Measurements from ENCODE around the gene LRCH4. TPM values are rescaled to one million over a fixed set of nuclear protein-coding genes. Genes with fewer than 3 reads are reported as not detected.

Gene LRCH4
- total and polyA plus RNA-seq, 9 of the 15 experiments (the other 6 are each of a cell fraction or from before 2014, with no cell fraction given) = 0.06 to 63.3 (median 15.0) TPM

DNA sequence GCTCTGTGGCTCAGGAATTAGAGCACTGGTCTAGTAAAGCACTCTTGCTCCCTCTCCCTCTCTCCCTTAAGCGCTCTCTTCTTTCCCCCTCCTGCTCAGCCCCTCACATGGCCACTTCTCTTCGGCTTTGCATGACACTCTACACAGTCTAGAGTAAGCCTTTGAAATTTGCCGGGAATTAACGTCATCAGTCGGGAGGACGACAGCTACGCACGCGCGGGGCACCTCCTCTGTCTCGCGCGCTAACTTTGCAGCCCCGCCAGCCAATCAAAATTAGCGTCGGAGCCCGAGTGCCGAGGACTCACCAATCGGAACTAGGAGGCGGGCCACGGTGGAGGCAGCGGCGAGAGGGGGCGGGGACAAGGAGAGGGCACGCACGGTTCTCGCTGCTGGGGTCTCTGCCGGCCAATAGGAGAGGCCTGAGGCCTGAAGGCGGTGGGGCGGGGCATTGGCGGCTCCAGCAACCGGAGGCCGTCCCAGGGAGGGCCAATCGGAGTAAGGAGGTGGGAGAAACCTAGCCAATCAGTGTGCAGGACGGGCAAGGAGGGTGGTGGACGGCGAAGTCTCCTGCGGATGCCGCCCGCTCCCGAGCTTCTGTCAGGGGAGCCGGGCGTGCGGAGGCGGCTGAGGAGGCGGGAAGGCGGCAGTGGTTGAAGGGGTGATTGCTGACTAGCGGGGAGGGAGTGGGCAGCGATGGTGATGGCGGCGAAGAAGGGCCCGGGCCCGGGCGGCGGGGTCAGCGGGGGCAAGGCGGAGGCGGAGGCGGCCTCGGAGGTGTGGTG lies 47.1 kb downstream of the LRCH4 start, which contains the start of gene AGFG2 (continued):
- TF ChIP-seq, protein P1, sequence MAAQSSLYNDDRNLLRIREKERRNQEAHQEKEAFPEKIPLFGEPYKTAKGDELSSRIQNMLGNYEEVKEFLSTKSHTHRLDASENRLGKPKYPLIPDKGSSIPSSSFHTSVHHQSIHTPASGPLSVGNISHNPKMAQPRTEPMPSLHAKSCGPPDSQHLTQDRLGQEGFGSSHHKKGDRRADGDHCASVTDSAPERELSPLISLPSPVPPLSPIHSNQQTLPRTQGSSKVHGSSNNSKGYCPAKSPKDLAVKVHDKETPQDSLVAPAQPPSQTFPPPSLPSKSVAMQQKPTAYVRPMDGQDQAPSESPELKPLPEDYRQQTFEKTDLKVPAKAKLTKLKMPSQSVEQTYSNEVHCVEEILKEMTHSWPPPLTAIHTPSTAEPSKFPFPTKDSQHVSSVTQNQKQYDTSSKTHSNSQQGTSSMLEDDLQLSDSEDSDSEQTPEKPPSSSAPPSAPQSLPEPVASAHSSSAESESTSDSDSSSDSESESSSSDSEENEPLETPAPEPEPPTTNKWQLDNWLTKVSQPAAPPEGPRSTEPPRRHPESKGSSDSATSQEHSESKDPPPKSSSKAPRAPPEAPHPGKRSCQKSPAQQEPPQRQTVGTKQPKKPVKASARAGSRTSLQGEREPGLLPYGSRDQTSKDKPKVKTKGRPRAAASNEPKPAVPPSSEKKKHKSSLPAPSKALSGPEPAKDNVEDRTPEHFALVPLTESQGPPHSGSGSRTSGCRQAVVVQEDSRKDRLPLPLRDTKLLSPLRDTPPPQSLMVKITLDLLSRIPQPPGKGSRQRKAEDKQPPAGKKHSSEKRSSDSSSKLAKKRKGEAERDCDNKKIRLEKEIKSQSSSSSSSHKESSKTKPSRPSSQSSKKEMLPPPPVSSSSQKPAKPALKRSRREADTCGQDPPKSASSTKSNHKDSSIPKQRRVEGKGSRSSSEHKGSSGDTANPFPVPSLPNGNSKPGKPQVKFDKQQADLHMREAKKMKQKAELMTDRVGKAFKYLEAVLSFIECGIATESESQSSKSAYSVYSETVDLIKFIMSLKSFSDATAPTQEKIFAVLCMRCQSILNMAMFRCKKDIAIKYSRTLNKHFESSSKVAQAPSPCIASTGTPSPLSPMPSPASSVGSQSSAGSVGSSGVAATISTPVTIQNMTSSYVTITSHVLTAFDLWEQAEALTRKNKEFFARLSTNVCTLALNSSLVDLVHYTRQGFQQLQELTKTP (IDR thresholded peaks at IDR 0.05; ENCODE audit: low read depth in 1 of 2, partially characterized antibody in 2 of 2) = peak in 1 of 2 experiments; percentile 81
- TF ChIP-seq NR2C1 (IDR thresholded peaks at IDR 0.05) (no peak), NR2C1 (tag; IDR thresholded peaks at IDR 0.05) (no peak), ELF2 (CRISPR knock-in tag; IDR thresholded peaks at IDR 0.05) (no peak), CHD1 (IDR thresholded peaks at IDR 0.05; ENCODE audit: low read length) (no peak), ARID1B (IDR thresholded peaks at IDR 0.05) (no peak), ZNF311 (CRISPR knock-in tag; IDR thresholded peaks at IDR 0.05) (no peak), XRCC4 (IDR thresholded peaks at IDR 0.05; ENCODE audit: extremely low read depth, insufficient read depth, insufficient read length) (no peak), WHSC1 (IDR thresholded peaks at IDR 0.05; ENCODE audit: low read length) (no peak)
- TF ChIP-seq, protein P2, sequence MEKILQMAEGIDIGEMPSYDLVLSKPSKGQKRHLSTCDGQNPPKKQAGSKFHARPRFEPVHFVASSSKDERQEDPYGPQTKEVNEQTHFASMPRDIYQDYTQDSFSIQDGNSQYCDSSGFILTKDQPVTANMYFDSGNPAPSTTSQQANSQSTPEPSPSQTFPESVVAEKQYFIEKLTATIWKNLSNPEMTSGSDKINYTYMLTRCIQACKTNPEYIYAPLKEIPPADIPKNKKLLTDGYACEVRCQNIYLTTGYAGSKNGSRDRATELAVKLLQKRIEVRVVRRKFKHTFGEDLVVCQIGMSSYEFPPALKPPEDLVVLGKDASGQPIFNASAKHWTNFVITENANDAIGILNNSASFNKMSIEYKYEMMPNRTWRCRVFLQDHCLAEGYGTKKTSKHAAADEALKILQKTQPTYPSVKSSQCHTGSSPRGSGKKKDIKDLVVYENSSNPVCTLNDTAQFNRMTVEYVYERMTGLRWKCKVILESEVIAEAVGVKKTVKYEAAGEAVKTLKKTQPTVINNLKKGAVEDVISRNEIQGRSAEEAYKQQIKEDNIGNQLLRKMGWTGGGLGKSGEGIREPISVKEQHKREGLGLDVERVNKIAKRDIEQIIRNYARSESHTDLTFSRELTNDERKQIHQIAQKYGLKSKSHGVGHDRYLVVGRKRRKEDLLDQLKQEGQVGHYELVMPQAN (IDR thresholded peaks at IDR 0.05; ENCODE audit: borderline replicate concordance) = peak; percentile 99
- TF ChIP-seq, protein P3, sequence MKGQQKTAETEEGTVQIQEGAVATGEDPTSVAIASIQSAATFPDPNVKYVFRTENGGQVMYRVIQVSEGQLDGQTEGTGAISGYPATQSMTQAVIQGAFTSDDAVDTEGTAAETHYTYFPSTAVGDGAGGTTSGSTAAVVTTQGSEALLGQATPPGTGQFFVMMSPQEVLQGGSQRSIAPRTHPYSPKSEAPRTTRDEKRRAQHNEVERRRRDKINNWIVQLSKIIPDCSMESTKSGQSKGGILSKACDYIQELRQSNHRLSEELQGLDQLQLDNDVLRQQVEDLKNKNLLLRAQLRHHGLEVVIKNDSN (CRISPR knock-in tag; IDR thresholded peaks at IDR 0.05) = peak; percentile 70
- TF ChIP-seq, protein P4, sequence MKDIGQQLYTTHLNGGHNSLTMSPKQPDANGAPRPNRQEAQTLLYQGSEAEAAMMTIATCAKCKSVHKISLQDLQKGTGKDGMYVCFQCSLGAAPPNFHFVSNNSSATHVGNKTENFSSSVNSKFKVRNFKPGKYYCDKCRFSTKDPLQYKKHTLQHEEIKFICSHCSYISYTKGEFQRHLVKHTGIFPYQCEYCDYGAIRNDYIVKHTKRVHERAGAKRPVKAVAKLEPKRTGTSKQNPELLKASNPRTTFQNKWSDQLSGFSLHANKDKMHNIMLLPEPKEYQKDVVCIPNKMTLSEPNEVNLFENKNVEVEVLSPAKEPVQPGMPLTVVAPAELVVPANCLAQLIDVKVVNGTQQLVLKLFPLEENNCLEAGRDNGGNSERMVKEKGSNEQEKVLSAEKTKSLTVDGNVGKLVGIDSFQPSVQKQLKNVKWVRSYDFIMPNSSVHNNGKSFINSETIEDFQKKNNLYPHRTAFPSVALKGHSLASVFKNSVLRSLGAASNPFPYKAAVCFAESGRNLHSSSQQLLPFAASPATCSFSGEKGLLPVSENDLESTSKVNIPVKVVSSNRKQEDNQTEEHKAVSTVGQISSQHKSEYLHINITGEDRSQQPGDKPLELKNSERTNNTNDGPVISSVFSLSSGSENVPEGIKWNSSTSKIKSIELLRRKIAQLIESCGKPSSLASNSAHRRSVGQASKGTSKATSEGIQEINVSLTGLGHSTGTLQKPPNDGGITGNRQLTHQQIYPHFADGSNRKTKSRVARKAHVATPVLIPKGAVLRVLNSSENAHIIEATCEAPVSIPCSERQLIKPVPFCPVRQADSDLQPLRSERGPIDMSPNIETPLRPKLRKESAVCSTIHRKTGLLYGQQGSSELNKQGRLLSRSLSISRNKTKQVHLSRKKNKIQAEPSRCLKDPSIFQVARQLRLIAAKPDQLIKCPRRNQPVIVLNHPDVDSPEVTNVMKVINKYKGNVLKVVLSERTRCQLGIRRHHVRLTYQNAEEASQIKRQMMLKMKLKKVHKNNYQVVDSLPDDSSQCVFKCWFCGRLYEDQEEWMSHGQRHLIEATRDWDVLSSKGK (CRISPR knock-in tag; IDR thresholded peaks at IDR 0.05) = no peak
- TF ChIP-seq, protein P5, sequence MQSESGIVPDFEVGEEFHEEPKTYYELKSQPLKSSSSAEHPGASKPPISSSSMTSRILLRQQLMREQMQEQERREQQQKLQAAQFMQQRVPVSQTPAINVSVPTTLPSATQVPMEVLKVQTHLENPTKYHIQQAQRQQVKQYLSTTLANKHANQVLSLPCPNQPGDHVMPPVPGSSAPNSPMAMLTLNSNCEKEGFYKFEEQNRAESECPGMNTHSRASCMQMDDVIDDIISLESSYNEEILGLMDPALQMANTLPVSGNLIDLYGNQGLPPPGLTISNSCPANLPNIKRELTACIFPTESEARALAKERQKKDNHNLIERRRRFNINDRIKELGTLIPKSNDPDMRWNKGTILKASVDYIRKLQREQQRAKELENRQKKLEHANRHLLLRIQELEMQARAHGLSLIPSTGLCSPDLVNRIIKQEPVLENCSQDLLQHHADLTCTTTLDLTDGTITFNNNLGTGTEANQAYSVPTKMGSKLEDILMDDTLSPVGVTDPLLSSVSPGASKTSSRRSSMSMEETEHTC (IDR thresholded peaks at IDR 0.05) = 0 out of 2 replicates have a peak, but pooled peaks have one; percentile 12

All from K562 (cell line).